ENCODE data around the gene CCSER1.

The CCSER1 gene

GRCh38 chr4:91064157-91064853, 937.1 kb downstream of the CCSER1 start:
- no peak for TF ChIP-seq CTCF (IDR thresholded peaks at IDR 0.05; ENCODE audit: extremely low read depth, missing control alignments)
- DNase-seq (ENCODE audit: low spot score): no peak

- no peak for TF ChIP-seq CTCF (IDR thresholded peaks at IDR 0.05; ENCODE audit: extremely low read depth, missing control alignments)
- no peak for DNase-seq (ENCODE audit: low spot score)
Observed at GRCh38 chr4:91065117-91065516, 937.9 kb downstream of the CCSER1 start.

- TF ChIP-seq CTCF (IDR thresholded peaks at IDR 0.05; ENCODE audit: extremely low read depth, missing control alignments): no peak
- DNase-seq (ENCODE audit: low spot score): no peak
Observed at GRCh38 chr4:91070736-91071135, 943.5 kb downstream of the CCSER1 start.

GRCh38 chr4:91076147-91076546, 949.0 kb downstream of the CCSER1 start:
- no peak for DNase-seq (ENCODE audit: low spot score)
- TF ChIP-seq CTCF (IDR thresholded peaks at IDR 0.05; ENCODE audit: extremely low read depth, missing control alignments): no peak

GRCh38 chr4:91085961-91086360, 958.8 kb downstream of the CCSER1 start:
- DNase-seq (ENCODE audit: low spot score): no peak
- TF ChIP-seq CTCF (IDR thresholded peaks at IDR 0.05; ENCODE audit: extremely low read depth, missing control alignments): no peak

- TF ChIP-seq CTCF (IDR thresholded peaks at IDR 0.05; ENCODE audit: extremely low read depth, missing control alignments): no peak
- no peak for DNase-seq (ENCODE audit: low spot score)
Observed at GRCh38 chr4:91087743-91088142, 960.5 kb downstream of the CCSER1 start.

- TF ChIP-seq CTCF (IDR thresholded peaks at IDR 0.05; ENCODE audit: extremely low read depth, missing control alignments): no peak
- DNase-seq (ENCODE audit: low spot score): no peak
Observed at GRCh38 chr4:91089178-91089577, 962.0 kb downstream of the CCSER1 start.
